ENCODE data around the gene OVOL3.

OVOL3 gene

DNA sequence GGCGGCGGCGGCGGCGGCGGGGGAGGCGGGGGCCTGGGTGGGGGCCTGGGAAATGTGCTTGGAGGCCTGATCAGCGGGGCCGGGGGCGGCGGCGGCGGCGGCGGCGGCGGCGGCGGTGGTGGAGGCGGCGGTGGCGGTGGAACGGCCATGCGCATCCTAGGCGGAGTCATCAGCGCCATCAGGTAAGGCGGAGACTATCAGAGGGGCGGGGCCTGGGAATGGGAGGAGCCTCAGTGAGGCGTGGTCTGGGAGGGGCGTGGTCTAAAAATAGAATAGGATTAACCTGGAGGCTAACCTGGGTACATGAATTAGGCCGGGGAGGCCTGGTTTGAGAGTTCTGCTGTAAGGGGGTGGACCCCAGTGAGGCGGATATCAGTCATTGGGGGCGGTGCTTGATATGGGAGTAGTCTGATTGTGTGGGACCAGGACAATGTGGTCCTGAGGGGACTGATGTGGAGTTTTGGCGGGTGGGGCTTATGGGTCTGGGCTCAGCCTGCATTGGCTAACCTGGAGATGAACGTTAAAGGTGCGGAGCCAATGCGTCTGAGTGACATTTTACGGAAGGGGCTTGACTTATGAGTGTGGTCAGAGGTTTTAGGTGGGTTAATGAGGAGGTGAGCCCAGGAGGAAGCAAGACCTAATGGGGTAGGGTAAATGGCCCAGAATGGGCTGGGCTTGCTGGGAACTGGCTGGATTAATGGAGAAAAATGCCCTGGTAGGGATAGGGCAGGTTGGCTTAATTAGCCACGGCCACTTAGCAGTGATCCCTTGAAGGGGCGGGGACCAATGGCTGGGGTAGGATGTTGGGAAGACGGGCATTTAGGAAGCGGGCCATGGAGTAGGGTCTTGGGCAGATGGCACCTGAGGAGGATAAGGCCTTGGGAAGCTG lies 30.3 kb downstream of the OVOL3 start:
- peak overlapping the region; percentile 86 for H3K4me3 ChIP-seq (replicated peaks; ENCODE audit: low read depth, low read length)
- TF ChIP-seq CTCF (IDR thresholded peaks at IDR 0.05; ENCODE audit: low read length, missing control alignments), result no peak
- peak; percentile 83 for DNase-seq (ENCODE audit: low read depth)

DNA sequence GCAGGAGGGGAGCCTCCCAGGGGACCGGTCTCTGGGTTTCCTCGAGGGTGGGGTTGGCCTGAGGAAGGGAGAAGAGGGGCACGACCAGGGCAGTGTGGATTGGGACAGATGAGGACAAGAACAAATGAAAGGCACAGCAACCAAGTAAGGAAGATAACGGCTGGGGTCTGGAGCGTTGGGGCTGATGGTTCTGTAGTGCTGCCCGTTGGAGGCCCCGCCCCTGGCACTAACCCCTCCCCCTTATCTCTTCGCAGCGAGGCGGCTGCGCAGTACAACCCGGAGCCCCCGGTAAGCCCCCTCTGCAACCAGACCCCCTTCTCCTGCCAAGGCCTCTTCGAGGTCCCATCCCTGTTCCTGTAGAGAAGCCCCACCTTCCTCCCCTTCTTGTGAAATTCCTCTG lies 31.1 kb downstream of the OVOL3 start:
- TF ChIP-seq CTCF (IDR thresholded peaks at IDR 0.05; ENCODE audit: low read length, missing control alignments), result no peak
- H3K4me3 ChIP-seq (replicated peaks; ENCODE audit: low read depth, low read length), result no peak overlapping the region
- no peak for DNase-seq (ENCODE audit: low read depth)

- no peak for TF ChIP-seq CTCF (IDR thresholded peaks at IDR 0.05; ENCODE audit: low read length, missing control alignments)
- no peak overlapping the region for H3K4me3 ChIP-seq (replicated peaks; ENCODE audit: low read depth, low read length)
- no peak for DNase-seq (ENCODE audit: low read depth)
Measured at GRCh38 chr19:36142496-36142895, 31.6 kb downstream of the OVOL3 start.

DNA sequence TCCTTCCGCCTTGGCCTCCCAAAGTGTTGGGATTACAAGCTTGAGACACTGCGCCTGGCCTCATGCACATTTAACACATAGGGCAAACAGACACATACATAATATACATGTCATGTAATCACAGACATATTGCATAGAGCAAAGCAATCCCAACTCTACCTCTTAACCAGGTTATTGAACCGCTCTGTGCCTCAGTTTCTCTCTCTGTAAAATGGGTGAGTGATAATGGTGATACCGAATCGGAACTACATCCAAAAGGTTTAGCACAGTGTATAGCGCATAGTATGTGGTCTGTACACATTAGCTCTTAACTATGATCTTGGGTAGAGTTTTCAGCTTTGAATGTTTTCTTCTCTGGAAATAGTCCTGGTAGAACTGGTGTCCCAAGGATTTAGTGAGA lies 33.7 kb downstream of the OVOL3 start:
- TF ChIP-seq CTCF (IDR thresholded peaks at IDR 0.05; ENCODE audit: low read length, missing control alignments), result no peak

DNA sequence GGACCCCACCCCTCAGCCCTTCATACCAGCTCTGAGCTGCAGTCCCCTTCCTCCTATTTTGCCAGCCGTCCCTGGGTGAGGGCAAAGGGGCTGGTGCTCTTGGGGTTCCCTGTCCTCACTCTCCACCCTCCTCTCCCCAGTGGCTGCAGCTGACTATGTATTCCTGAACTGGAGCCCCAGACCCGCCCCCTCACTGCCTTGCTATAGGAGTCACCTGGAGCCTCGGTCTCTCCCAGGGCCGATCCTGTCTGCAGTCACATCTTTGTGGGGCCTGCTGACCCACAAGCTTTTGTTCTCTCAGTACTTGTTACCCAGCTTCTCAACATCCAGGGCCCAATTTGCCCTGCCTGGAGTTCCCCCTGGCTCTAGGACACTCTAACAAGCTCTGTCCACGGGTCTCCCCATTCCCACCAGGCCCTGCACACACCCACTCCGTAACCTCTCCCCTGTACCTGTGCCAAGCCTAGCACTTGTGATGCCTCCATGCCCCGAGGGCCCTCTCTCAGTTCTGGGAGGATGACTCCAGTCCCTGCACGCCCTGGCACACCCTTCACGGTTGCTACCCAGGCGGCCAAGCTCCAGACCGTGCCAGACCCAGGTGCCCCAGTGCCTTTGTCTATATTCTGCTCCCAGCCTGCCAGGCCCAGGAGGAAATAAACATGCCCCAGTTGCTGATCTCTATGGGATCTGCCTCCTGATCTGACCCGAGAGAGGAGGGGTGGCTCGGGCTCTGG lies 38.9 kb downstream of the OVOL3 start:
- no peak for DNase-seq (ENCODE audit: low read depth)
- no peak for TF ChIP-seq CTCF (IDR thresholded peaks at IDR 0.05; ENCODE audit: low read length, missing control alignments)
- H3K4me3 ChIP-seq (replicated peaks; ENCODE audit: low read depth, low read length), result no peak overlapping the region

More for the DNA sequence above, 33.7 kb downstream of the OVOL3 start:
- no peak for DNase-seq (ENCODE audit: low read depth)
- no peak overlapping the region for H3K4me3 ChIP-seq (replicated peaks; ENCODE audit: low read depth, low read length)

GRCh38 chr19:36150586-36150985 lies 39.6 kb downstream of the OVOL3 start:
- DNase-seq (ENCODE audit: low read depth), result no peak
- H3K4me3 ChIP-seq (replicated peaks; ENCODE audit: low read depth, low read length), result no peak overlapping the region
- TF ChIP-seq CTCF (IDR thresholded peaks at IDR 0.05; ENCODE audit: low read length, missing control alignments), result no peak

All from fibroblast of pulmonary artery (primary cell).